Activated CD4-positive, alpha-beta T cell treated with anti-CD3 and anti-CD28 coated beads, Interleukin-2, amount 10 ng/mL, durations not matched to agents 7 days and 5 days (primary cell): ENCODE data around the gene WRAP73. TPM values are rescaled to one million over a fixed set of nuclear protein-coding genes. Genes with fewer than 3 reads are reported as not detected.
A peak's percentile ranks its signal among the peaks of the same experiment; 100 is the strongest.
"Not testable (repeated sequence)": the region's sequence is repeated elsewhere in the genome, so short reads cannot be mapped to it uniquely, and the experiment has no call there.

Experiments used
- CTCF ChIA-PET: fragments of 350-600 bp; sonication (Branson Sonifier 250); formaldehyde crosslinking; loops from one replicate; lab custom pipeline; 2021; ENCODE audit warnings: antibody characterized with exemption; lab: Charles Lee
- POLR2A ChIA-PET: fragments of 350-600 bp; sonication (Branson Sonifier 250); formaldehyde crosslinking; loops from one replicate; lab custom pipeline; 2021; ENCODE audit warnings: antibody characterized with exemption; lab: Charles Lee
- DNase-seq: peaks from one replicate; pipeline ENCODE4 v3.0.0-alpha.2; 2020
- H3K27ac Mint-ChIP-seq: one replicate; pipeline ENCODE4 v1.8.0; 2021; ENCODE audit warnings: mild to moderate bottlenecking, moderate library complexity, mixed read lengths
- H3K27me3 Mint-ChIP-seq: one replicate; pipeline ENCODE4 v1.8.0; 2021; ENCODE audit warnings: mixed read lengths
- H3K36me3 Mint-ChIP-seq: one replicate; pipeline ENCODE4 v1.8.0; 2021; ENCODE audit warnings: low read depth, mixed read lengths
- H3K4me1 Mint-ChIP-seq: one replicate; pipeline ENCODE4 v1.8.0; 2021; ENCODE audit warnings: mixed read lengths
- H3K4me3 Mint-ChIP-seq: one replicate; pipeline ENCODE4 v1.8.0; 2021; ENCODE audit warnings: mild to moderate bottlenecking, moderate library complexity, mixed read lengths
- H3K9me3 Mint-ChIP-seq: one replicate; pipeline ENCODE4 v1.8.0; 2021; ENCODE audit warnings: mixed read lengths
- total RNA-seq, 2 experiments: library from RNA; stranded (reverse); gene quantifications; one replicate each; pipeline ENCODE4 v1.2.3, GENCODE V29; 2021

Gene WRAP73
- total RNA-seq, 2 experiments from 2014 or later, result 32.6 to 34.8 TPM

GRCh38 chr1:3623441-3624199 lies 26.3 kb downstream of the WRAP73 start:
- H3K27ac Mint-ChIP-seq, result peak overlapping the region; percentile 95
- H3K9me3 Mint-ChIP-seq, result no peaks in the 10 kb centered on the region
- DNase-seq, result no peak
- ChIA-PET CTCF (no interaction called here), POLR2A (no interaction called here)
- H3K27me3 Mint-ChIP-seq, result no peaks in the 10 kb centered on the region
- peaks cover 39% of the 10 kb centered on the region for H3K4me1 Mint-ChIP-seq
- peak overlapping the region; percentile 96 for H3K4me3 Mint-ChIP-seq
- H3K36me3 Mint-ChIP-seq, result peaks cover 7% of the 10 kb centered on the region

- H3K4me1 Mint-ChIP-seq, result peaks cover 39% of the 10 kb centered on the region
- peak overlapping the region; percentile 50 for H3K27ac Mint-ChIP-seq
- CTCF ChIA-PET, DNase-seq, H3K36me3 Mint-ChIP-seq, H3K4me3 Mint-ChIP-seq, H3K27me3 Mint-ChIP-seq, H3K9me3 Mint-ChIP-seq, POLR2A ChIA-PET: not testable (repeated sequence)
These were observed 27.8 kb downstream of the WRAP73 start for GRCh38 chr1:3622102-3622501.

- peaks cover 38% of the 10 kb centered on the region for H3K4me1 Mint-ChIP-seq
- POLR2A ChIA-PET, H3K36me3 Mint-ChIP-seq, H3K9me3 Mint-ChIP-seq, H3K27me3 Mint-ChIP-seq, H3K27ac Mint-ChIP-seq, H3K4me3 Mint-ChIP-seq, DNase-seq: not testable (repeated sequence)
- CTCF ChIA-PET, result interaction anchor here (1.2 kb wide), 1 partner anchor 9 kb away, joined by 5 read pairs; no protein-coding TSS in a partner anchor
These were observed 28.7 kb downstream of the WRAP73 start for GRCh38 chr1:3621151-3621671.

GRCh38 chr1:3620708-3621107 lies 29.2 kb downstream of the WRAP73 start:
- no peak for DNase-seq
- H3K4me3 Mint-ChIP-seq, result no peak overlapping the region
- no peaks in the 10 kb centered on the region for H3K9me3 Mint-ChIP-seq
- POLR2A ChIA-PET, result no interaction called here
- CTCF ChIA-PET, result interaction anchor here (0.9 to 1.5 kb wide), 4 partner anchors 8 to 56 kb away, joined by 3 to 5 read pairs (median 4); no protein-coding TSS in a partner anchor
- H3K4me1 Mint-ChIP-seq, result peaks cover 33% of the 10 kb centered on the region
- peaks cover 2% of the 10 kb centered on the region for H3K36me3 Mint-ChIP-seq
- no peaks in the 10 kb centered on the region for H3K27me3 Mint-ChIP-seq
- no peak overlapping the region for H3K27ac Mint-ChIP-seq

GRCh38 chr1:3618881-3619671 lies 30.8 kb downstream of the WRAP73 start:
- no peaks in the 10 kb centered on the region for H3K27me3 Mint-ChIP-seq
- POLR2A ChIA-PET, result no interaction called here

GRCh38 chr1:3618531-3618880 lies 31.4 kb downstream of the WRAP73 start:
- peaks cover 23% of the 10 kb centered on the region for H3K4me1 Mint-ChIP-seq
- ChIA-PET CTCF (interaction anchor here (0.7 to 1.7 kb wide), 9 partner anchors 10 to 165 kb away, joined by 3 to 6 read pairs (median 4); no protein-coding TSS in a partner anchor), POLR2A (no interaction called here)
- H3K4me3 Mint-ChIP-seq, result no peak overlapping the region
- H3K9me3 Mint-ChIP-seq, result no peaks in the 10 kb centered on the region
- no peaks in the 10 kb centered on the region for H3K36me3 Mint-ChIP-seq
- no peak for DNase-seq
- no peak overlapping the region for H3K27ac Mint-ChIP-seq
- no peaks in the 10 kb centered on the region for H3K27me3 Mint-ChIP-seq

More at GRCh38 chr1:3618881-3619671, 30.8 kb downstream of the WRAP73 start:
- H3K4me1 Mint-ChIP-seq, result peaks cover 29% of the 10 kb centered on the region
- peak; percentile 84 for DNase-seq
- H3K4me3 Mint-ChIP-seq, result no peak overlapping the region
- no peaks in the 10 kb centered on the region for H3K36me3 Mint-ChIP-seq
- no peak overlapping the region for H3K27ac Mint-ChIP-seq
- CTCF ChIA-PET, result interaction anchor here (0.6 to 1.7 kb wide), 13 partner anchors 9 to 1430 kb away, joined by 3 to 6 read pairs (median 4); no protein-coding TSS in a partner anchor
- no peaks in the 10 kb centered on the region for H3K9me3 Mint-ChIP-seq

- Mint-ChIP-seq H3K4me3 (no peak overlapping the region), H3K36me3 (no peaks in the 10 kb centered on the region), H3K27me3 (peaks cover 6% of the 10 kb centered on the region), H3K27ac (no peak overlapping the region), H3K9me3 (no peaks in the 10 kb centered on the region), H3K4me1 (peaks cover 17% of the 10 kb centered on the region)
- ChIA-PET CTCF (interaction anchor here (1.0 kb wide), 1 partner anchor 10 kb away, joined by 3 read pairs; no protein-coding TSS in a partner anchor), POLR2A (no interaction called here)
- DNase-seq, result no peak
These were observed 32.0 kb downstream of the WRAP73 start for GRCh38 chr1:3617806-3618345.

- POLR2A ChIA-PET, result no interaction called here
- Mint-ChIP-seq H3K9me3 (no peaks in the 10 kb centered on the region), H3K27ac (no peak overlapping the region), H3K36me3 (no peaks in the 10 kb centered on the region), H3K4me1 (peaks cover 11% of the 10 kb centered on the region), H3K27me3 (peaks cover 11% of the 10 kb centered on the region), H3K4me3 (no peak overlapping the region)
- DNase-seq, result no peak
- CTCF ChIA-PET, result interaction anchor here (0.7 to 1.0 kb wide), 2 partner anchors 9 to 154 kb away, joined by 3 read pairs; no protein-coding TSS in a partner anchor
These were observed 33.0 kb downstream of the WRAP73 start for GRCh38 chr1:3616861-3617260.

GRCh38 chr1:3614755-3615742 lies 34.9 kb downstream of the WRAP73 start:
- H3K9me3 Mint-ChIP-seq, result no peaks in the 10 kb centered on the region
- H3K27me3 Mint-ChIP-seq, result peaks cover 18% of the 10 kb centered on the region
- H3K27ac Mint-ChIP-seq, result no peak overlapping the region
- CTCF ChIA-PET, result no interaction called here
- peak; percentile 28 for DNase-seq
- H3K4me1 Mint-ChIP-seq, result peaks cover 14% of the 10 kb centered on the region
- H3K36me3 Mint-ChIP-seq, result no peaks in the 10 kb centered on the region
- POLR2A ChIA-PET, result interaction anchor here (0.8 kb wide), 1 partner anchor 85 kb away, joined by 3 read pairs; no protein-coding TSS in a partner anchor
- H3K4me3 Mint-ChIP-seq, result no peak overlapping the region

- Mint-ChIP-seq H3K36me3 (no peaks in the 10 kb centered on the region), H3K27ac (no peak overlapping the region), H3K9me3 (no peaks in the 10 kb centered on the region), H3K4me1 (peaks cover 3% of the 10 kb centered on the region), H3K4me3 (no peak overlapping the region), H3K27me3 (peaks cover 23% of the 10 kb centered on the region)
- CTCF ChIA-PET, result no interaction called here
- DNase-seq, result no peak
- POLR2A ChIA-PET, result no interaction called here
These were observed 37.8 kb downstream of the WRAP73 start for GRCh38 chr1:3612123-3612522.

GRCh38 chr1:3611170-3612019 lies 38.5 kb downstream of the WRAP73 start, which contains the start of gene MEGF6:
MEGF6 (minus strand) TSS chr1:3611508; CDS start chr1:3611268, 240 bp downstream.
- DNase-seq, result peak; percentile 37
- no peak within 1 kb of the TSS for H3K4me3 Mint-ChIP-seq
- no peaks in the 10 kb centered on the region for H3K36me3 Mint-ChIP-seq
- H3K27me3 Mint-ChIP-seq, result peaks cover 23% of the 10 kb centered on the region
- no peaks in the 10 kb centered on the region for H3K9me3 Mint-ChIP-seq
- no peak within 1 kb of the TSS for H3K27ac Mint-ChIP-seq
- ChIA-PET POLR2A (no interaction called here), CTCF (no interaction called here)
- peaks cover 3% of the 10 kb centered on the region for H3K4me1 Mint-ChIP-seq
